Neural cell (in vitro differentiated cells): ENCODE results near the gene RBMS3.

Experiments
- CTCF ChIP-seq: fragments of 450-650 bp; IDR thresholded peaks from 2 replicates; pipeline ENCODE4 v1.5.1; 2014; ENCODE audit warnings: antibody characterized with exemption, mild to moderate bottlenecking, moderate library complexity; ENCODE audit not compliant: poor library complexity, severe bottlenecking
- POLR2AphosphoS5 ChIP-seq: IDR thresholded peaks from 2 replicates; pipeline ENCODE4 v1.6.1; 2012
- RAD21 ChIP-seq: fragments of 450-650 bp; conservative IDR thresholded peaks from 2 replicates; pipeline ENCODE4 v1.6.1; 2014; ENCODE audit warnings: antibody characterized with exemption, mild to moderate bottlenecking, moderate library complexity
- TAF1 ChIP-seq: IDR thresholded peaks from 2 replicates; pipeline ENCODE4 v1.6.1; 2012; ENCODE audit warnings: low read depth

GRCh38 chr3:29906906-29907305 lies 626.0 kb downstream of the RBMS3 start:
- TF ChIP-seq CTCF: no peak
- no peak for TF ChIP-seq TAF1
- TF ChIP-seq RAD21: no peak
- no peak for TF ChIP-seq POLR2AphosphoS5
